ENCODE results near the gene EFCAB9.

GRCh38 chr5:172188893-172189692 is 4.9 kb upstream of the EFCAB9 start:
- TF ChIP-seq CTCF (conservative IDR thresholded peaks at IDR 0.05 in 1 of 2, IDR thresholded peaks at IDR 0.05 in 1 of 2; ENCODE audit: low read depth in 1 of 2, low read length in 2 of 2) (no peak), EZH2 (IDR thresholded peaks at IDR 0.05; ENCODE audit: low read length, missing control alignments) (no peak)
